GDM1 (cell line): ENCODE measurements around the gene ECPAS.
"Not testable (repeated sequence)": the region's sequence is repeated elsewhere in the genome, so short reads cannot be mapped to it uniquely, and the experiment has no call there.

Experiments used
- DNase-seq: peaks from one replicate; lab custom pipeline; 2025; lab: John Stamatoyannopoulos, UW

ECPAS gene

DNA sequence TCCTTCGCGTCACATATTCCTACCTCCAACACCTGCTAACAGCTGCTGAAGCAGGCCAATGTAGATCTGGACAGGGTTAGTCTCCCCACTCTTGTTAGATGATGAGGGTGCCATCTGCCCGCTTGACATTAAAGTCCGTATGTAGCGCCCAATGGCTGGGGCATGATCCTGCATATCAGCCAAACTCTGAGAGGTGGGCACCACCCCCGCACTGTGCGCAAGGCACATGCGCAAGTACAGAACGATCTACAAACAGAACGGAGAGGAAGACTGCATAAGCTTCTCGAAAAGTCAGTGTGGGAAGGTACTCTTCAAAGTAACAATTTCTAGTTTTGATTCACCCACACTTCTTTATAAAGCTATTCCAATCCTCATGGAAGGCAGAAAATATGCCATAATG is 69.8 kb downstream of the ECPAS start:
- no peak for DNase-seq

DNA sequence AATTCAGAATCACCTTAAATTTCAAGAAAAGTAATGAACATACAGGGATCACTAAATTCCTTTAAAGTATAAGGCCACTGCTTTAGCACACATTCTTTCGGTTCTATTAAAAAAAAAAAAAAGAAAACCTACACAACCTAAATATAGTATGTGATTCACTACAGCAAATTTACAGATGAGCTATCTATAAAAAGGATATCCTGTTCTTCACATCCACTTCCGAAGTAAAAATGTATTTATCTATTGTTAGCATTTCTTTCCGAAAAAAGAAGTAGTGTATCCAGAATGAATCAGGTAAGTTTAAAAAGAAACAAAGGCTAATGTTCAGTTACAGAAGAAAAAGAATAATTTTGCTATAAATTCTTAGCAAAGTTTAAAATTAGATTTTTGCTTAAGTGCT is 70.2 kb downstream of the ECPAS start:
- no peak for DNase-seq

DNA sequence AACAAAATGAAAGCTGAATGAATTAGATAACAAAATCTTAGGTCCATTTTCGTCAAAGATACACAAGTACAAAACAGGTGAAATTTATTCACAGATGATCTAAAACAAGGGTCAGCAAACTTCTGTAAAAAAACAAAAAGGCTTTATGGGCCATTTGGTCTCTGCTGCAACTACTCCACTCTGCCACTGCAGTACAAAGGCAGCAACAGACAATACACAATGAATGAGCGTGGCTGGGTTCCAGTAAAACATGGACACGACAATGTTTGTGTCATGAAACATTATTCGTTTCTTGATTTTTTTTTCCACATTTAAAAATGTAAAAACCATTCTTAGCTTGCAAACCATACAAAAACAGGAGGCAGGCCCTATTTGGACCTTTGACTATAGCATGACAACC is 71.9 kb downstream of the ECPAS start:
- DNase-seq: no peak

DNA sequence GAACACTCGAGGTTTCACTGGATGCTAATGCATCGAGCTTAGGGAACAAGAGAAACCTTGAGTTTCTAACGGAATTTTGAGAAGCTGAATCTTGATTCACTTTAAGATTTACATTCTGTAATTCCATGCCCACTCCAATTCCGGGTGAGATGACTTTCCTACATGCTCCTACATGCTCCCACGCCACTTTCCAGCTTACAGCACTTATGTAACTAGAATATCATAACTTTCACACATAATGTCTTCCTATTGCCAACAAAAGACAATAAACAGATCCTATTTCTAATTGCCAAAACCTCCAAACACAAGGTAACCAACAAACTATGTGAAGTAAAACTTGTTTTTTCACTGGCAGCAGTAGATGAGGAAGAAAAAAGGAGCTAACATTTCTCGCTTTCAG is 72.9 kb downstream of the ECPAS start:
- DNase-seq: no peak

DNA sequence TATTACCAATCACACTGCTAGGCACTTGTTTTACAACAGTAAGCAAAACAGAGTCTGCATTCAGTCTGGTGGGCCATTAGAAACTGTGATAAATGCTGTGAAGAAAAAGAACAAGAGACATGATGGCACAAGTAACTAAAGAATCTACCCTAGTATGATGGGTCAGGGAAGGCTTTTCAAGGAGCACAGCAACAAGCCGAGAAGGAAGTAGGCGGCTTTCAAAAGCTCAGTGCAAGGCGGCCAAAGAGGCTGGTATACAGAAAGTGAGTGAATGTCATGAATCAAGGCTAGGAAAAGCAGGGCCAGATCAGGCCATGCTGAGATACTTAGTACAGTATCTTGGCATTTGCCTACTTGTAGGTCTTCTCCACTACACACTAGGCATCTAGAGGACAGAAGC is 76.4 kb downstream of the ECPAS start:
- DNase-seq: no peak

DNA sequence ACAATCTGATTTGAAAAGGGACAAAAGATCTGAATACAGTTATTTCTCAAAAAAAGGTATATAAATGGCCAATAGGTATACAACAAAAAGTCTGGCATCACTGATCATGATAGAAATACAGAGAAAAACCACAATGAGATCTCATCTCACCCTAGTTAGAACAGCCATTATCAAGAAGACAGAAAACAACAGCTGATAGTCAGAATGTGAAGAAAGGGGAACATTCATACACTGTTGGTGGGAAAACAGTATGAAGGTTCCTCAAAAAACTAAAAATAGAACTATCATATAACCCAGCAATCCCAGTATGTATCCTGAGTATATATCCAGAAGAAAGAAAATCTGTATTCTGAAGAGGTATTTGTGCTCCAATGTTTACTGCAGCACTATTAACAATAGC is 78.5 kb downstream of the ECPAS start:
- DNase-seq: no peak

DNA sequence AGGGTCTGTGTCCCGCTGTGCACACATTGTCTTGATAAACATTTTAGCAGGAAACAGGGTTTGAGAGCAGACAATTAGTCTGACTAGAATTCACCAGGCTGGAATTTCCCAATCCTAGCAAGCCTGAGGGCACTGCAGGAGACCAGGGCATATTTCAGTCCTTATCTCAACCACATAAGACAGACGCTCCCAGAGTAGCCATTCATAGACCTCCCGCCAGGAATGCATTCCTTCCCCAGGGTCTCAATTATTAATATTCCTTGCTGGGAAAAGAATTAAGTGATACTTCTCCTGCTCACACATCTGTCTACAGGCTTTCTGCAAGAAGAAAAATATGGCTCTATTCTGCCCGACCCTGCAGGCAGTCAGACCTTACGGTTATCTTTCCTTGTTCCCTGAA is 82.7 kb downstream of the ECPAS start:
- not testable (repeated sequence) for DNase-seq

DNA sequence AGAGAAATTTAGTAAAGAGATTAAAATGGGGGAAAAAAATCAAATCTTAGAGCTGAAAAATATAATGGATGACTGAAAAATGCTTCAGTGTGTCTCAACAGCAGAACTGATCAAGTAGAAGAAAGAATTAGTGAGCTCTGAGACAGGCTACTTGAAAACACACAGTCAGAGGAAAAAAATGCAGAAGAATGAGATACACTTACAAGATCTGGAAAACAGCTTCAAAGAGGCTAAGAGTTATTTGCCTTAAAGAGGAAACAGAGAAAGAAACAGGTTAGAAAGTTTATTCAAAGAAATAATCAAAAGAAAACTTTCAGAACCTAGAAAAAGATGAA is 83.7 kb downstream of the ECPAS start:
- DNase-seq: no peak

DNA sequence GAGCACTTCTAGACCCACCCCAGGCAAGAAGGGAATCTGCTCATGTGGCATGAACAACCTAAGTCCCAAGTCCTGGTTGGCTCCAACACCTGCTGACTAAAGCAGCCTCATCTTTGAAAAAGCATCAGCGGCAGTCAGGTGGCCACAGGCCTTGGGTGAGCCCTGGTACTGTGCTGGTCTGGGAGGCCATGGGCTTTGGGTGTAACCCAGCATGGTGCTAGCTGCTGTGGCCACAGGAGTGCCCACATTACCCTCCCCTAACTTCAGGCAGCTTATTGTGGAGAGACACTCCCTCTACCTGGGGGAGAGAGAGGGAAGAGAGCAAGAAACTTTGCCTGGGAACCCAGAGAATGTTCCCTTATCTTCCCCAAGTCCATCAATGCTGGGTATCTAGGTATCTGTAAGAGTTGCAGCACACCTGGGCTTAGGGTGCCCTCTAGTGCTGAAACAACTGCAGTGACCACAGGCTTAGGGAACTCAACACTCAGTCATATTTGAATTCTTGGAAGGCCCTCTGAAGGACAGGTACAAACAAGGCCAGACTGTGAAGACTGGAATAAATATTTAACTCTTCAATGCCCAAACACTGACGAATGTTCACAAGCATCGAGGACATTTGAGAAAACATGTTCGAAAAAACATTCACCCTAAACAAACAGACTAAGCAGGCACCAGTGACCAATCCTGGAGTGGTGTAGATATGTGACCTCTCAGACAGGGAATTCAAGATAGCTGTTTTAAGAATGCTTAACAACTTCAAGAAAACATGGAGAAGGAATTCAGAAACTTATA is 84.2 kb downstream of the ECPAS start:
- DNase-seq: peak; percentile 16

DNA sequence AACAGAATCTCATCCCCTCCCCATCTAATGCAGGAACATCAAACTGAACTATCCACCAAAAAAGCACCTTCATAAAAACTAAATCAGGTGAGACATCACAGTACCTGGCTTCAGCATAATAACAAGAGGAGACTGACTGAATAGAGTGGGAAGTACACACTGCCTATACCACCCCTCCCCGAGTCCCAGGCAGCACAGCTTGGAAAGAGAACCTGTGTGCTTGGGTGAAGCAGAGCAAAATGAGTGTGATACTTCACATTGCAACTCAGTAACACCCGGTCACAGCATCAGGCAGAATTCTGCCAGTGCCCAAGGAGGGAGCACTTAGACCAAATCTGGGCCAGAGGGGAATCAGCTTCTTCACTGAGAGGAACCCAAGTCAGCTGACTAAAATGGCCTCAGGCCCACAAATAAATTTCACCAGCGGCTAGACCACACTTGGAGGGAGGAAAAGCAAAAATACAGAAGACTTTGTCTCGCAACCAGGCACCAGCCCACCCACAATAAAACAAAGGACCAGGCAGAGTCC is 84.9 kb downstream of the ECPAS start:
- DNase-seq: no peak

DNA sequence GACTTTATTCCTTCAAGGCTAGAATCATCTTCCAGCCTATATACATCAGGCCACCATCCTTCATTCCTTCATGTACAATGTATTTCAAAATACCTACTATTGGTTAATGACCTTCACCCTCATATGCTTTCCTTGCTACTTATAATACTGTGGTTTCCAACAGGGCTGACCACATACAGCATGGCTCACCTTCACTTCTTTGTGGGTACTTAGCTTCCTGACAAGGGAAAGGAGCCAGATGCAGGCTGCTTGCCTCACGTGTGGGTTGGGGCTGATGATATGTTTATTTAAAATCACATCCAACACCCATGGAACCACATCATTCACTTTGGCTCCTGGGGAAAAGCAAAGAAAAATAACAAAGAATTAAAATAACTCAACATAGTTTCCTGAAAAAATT is 90.2 kb downstream of the ECPAS start:
- DNase-seq: no peak

DNA sequence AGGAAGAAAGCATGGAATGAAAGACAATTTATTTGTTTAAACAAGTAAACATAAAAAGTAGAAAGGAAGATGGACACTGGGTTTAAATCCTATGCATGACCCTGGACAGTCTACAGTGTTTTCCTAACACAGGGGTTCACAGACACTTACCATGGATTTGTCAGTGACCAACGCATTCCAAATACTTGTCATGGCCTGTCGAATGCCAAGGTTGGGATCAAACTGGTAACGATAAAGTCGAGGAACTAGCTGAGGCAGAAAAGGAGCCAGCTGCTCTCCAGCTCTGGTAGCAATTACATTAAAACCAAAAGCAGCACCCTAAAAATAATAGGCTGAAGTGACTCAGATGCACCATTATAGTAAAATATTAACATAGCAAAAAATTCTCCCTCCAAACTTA is 94.8 kb downstream of the ECPAS start:
- DNase-seq: no peak

DNA sequence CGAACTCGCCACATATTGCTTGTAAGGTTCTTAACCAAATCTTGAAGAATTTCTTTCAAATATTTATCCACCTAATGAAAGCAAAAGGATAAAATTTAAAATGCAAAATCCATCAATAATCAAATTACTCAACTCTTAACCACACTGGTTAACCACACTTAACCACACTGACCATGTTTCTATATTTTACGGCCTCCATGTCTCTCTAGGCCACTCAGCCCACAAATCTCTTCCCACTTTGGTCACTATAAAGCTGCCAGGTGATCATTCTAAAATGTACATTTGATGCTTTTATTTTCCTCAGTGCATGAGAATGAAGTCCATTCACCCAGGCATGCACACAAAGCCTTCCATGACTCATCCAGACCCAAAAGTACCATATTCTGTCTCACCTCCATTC is 97.8 kb downstream of the ECPAS start:
- no peak for DNase-seq

DNA sequence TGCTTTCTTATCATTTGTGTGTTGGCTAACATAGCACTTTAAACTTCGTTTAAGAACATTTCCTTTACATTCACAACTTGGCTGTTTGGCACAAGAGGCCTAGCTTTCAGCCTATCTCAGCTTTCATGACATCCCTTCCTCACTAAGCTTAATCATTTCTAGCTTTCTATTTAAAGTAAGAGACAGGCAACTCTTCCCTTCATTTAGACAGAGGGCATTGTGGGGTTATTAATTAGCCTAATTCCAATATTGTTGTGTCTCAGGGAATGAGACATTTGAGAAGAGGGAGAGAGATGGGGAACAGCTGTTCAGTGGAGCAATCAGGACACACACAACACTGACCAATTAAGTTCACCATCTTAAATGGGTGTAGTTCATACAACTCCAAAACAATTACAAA is 103.2 kb downstream of the ECPAS start:
- DNase-seq: no peak

DNA sequence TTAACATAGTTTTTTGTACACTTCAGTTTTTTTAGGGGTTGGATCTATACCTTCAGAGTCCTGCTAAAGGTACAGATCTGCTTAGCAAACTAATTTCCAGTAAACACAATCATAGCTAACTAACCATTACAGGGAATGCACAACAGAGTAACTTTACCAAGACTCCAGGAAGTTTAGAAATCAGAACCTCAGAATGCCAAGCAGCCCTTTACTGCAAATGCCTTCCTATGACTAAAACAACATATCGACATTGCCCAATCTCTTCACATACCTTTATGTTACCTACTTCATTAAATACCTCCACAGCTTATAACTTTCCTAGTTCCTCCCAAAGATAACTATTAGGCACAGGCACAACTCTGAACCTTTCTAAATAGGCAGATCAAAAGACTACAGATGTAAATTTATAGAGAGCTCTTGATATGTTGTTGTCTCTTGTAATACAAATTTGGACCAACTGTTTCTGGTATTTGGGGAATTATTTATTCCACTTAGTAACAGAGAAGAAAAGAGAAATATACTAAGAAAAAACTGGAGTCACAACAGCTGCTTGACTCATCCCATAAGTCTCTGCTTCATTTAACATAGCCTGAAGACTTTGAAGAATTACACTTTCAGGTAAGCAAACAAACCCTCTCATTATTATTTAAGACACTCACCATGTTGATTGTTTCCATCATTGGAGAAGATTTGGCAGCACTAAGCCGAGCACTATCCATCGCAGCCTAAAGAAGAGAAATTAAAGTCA is 108.2 kb downstream of the ECPAS start:
- no peak for DNase-seq

DNA sequence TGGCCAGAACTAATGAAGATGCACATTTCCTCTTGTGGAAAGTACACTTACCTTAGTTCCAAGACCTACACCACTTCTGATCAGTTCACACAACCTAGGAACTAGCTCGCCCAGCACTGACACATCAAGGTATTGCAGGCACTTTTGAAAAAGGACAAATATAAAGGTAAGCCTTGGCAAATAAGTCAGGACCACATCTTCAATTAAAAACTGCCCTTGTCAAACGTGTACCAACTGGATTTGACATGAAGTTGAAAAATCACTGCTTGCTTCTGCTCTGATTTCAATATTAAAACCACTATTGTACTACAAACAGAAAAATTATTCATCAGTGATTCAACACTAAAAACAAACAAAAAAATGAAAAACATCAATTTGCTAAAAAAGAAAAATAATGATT is 109.1 kb downstream of the ECPAS start:
- no peak for DNase-seq

DNA sequence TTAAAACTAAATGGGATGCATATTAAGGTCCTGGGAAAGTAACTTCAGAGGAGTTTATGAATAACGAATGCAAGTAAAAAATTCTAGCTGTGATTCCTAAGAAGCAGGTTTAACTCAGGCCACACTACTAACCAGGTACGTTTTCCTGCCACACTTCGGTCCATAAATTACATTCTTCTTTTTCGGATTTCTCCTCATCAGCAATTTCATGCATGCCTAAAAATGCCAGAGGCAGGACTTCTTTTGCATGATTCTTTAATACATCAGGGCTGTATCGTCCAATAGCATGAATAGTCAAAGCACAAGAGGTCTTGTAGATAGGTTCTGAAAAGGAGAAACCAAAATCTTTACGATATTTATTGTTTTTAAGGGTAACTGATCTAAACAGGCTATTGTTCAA is 111.9 kb downstream of the ECPAS start:
- DNase-seq: no peak

DNA sequence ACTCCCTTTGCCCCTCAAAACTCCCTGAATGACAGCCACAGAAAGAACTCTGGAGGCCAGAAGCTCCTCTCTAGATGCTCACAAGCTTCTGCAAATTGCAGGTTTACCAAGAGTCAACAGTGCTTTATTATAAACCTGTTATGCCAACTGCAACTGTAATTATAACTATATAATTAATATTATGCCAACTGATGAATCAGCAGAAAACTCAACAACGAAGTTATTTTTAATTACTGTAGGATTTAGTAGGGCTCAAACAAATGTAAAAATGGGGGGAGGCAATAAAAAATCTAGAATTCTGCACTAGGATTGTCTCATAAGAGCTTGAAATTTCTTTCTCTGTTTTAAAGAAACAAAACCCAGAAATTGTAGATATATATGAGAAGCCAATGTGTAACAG is 117.2 kb downstream of the ECPAS start:
- DNase-seq: no peak

DNA sequence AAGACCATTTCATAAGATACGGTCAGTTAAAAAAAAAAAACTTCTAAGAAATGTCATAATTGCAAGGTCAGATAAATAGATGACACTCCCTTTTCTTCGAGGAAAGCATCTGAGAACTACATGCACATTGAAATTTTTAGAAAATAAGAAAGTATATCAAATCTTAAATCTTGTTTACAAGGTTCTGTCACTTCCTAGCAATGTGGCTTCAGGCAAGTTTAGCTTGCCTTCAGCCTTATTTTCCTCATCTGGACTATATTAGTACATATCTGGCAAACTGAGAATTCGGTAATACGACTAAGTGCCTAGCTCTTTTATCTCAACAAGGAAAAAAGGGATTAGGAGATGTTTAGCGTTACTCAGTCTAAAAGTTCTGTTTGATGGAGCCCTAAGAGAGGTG is 121.7 kb downstream of the ECPAS start:
- no peak for DNase-seq

DNA sequence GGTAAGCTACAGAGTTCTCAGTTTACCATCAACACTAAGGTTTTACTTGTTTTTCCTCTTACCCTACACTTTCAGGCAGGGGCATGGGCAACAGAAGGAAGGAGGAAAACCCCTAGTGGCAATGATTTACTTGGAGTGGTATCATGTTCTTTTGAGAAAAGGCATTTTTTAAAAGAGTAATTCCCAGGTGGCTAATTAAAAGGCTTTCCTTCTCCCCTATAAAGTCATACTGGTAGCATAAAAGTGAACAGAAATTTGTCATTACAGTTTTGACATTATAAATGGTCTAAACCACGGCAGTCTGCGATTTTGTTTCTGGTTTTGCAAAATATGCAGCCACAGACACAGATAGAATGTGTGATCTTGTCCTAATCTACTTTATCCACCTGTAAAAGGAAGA is 123.3 kb downstream of the ECPAS start:
- no peak for DNase-seq

DNA sequence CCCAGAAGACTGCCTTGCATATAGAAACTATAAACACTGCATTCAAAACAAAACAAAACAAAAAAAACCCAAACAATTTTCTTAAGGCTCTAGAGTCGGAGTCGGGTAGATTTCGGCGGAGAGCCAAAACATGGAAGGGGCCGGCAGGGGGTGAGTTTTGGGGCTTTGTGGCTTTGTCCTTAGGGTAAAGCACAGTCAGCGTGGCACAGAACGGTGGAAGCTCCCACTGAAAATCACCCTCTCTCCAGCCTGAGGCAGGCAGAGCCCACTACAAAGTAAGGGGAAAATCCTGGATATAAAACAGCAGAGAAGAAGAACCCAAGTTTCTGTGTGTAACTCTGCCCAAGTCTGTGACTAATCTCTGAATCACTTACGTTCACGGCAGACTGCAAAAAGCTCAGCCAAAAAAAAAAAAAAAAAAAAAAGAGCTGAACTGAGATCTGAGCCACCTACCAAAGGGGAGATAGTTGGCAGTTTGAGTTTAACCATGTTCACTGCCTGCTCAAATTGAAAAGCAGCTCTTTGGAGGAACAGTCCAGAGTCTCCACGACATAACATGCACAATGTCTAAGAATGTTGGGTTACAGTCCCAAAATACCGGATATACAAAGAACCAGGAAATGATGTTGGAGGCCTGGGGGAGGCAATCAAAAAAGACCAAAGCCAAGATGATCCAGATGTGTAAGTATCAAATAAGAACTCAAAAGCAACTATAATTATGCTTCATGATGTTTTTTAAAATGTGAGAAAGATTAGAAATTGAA is 127.5 kb downstream of the ECPAS start:
- no peak for DNase-seq

DNA sequence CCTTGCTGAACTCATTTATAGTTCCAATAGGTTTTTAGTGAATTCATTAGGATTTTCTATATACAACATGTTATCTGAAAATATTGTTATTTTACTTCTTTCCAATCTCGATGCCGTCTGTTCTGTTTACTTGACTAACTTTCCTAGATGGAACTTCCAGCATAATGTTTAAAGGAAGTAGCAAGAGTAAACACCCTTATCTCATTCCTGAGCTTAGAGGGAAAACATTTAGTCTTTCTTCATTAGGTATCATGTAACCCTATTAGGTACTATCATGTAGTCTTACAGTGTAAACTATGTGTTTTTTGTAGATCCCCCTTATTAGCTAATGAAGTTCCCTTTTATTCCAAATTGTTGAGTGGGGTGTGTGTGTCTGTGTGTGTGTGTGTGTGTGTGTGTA is 131.6 kb downstream of the ECPAS start:
- DNase-seq: no peak

DNA sequence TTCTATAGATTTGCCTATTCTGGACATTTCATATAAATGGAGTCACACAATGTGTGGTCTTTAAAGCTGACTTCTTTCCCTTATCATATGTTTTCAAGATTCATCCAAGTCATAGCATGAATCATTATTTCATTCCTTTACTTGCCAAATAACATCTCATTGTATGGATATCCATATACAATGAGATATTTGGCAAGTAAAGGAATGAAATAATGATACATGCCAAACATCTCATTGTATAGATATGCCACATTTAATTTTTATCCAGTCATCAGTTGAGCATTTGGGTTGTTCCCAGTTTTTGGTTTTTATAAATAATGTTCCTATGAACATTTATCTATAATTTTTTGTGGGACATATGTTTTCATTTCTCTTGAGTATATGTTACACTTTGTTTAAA is 133.6 kb downstream of the ECPAS start:
- DNase-seq: no peak
